NCI-H526 treated with DMSO at 0.1 percent for 48 hours (cell line): ENCODE data around the gene GALNTL6.

Experiments
- DNase-seq: peaks from one replicate; lab custom pipeline; 2025; lab: John Stamatoyannopoulos, UW

The GALNTL6 gene

DNA sequence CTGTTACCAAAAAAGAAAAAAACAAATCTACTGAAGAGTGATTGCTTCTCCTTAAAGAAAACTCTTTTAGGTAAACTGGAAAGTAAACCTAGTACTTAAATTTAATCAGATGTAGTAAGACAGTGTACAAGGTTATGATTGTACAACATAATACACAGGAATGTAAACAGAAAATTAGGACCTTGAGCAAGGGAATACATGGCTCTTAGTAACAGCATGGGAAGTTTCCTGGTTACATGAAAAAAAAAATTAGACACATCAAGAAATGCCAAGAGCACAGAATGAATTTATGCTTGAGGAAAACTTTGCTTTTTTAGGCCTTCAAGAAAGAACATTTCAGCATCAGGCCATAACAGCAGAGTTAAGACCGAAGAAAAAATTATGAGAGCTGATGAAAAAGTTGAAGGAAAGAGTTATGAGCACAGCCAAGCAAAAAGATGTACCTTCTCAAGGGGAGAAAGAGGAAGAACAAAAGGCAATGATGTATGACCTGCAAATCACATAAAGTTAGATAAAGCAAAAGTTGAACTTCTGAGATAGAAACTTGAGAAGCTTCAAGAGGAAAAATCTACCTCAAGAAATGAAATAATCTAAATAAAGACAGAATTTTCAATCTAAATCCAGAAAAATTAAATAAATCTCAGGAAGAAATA is 311.6 kb downstream of the GALNTL6 start:
- no peak for DNase-seq

DNA sequence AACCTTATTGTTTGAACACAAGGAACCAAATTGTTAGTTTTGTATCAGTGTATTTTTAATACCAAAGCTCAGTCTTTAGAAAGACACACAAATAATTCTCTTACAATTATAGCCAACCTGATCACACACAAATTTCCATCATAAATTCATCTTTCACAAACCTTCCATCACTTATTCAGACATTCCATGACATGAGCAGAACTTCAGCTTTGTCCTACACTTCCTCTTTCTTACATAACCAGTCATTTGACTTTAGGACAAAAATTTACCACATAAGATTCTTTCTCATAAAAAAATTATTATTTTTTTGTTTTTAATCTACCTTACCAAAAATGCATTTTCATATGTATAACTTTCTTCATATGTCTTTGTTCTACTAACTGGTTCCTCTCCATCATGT is 312.2 kb downstream of the GALNTL6 start:
- DNase-seq, result no peak

DNA sequence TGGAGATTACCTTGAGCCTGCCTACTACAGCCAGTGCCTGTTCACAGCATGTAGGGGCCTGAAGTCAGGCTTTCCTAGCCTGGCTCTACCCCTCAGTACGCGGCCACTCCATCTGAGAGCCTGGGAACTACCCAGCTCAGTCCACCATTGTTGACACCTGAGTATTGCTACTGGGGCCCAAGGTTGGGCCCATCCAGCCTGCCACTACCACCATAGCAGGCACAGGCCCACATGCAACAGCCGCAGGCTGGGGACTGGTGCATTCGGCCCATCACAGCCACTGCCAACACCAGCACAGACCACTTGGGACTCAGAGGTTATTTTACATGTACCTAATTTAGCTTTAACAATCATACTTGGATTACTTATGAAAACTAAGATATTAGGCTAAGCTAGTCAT is 314.0 kb downstream of the GALNTL6 start:
- no peak for DNase-seq

DNA sequence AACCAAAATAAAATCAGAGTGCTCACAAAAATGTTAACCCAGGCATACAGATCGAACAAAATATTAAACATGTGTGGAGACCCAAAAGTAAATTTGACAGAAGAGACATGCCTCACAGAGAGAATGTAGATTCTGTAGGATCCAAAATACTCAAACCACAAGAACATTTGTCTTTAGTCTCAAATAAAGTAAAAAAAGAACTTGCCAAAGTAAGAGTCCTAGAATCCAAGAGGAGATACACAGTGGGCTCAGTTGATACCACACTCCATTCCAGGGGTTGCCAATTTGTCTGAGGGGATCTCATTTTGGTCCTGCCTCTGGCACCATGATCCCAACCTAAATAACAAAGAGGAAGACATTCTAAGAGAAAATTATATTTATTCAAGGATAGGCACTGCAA is 316.4 kb downstream of the GALNTL6 start:
- DNase-seq, result no peak

DNA sequence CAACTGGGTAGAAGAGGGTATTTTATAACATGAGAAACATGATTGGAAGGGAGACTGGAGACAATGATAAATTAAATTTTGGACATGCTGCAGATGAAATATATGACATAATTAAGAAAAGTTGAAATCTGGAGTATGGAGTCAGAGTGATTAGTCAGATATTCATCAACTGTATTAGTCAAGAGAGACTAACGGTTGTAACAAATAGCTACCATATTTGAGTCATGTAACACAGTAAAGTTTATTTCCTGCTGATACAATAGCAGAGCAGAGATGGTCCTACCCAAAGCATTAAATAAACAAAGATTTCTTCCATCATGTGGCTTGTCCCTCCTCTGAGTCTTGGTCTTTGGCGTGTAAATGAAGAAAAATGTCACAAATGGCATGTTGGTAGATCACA is 321.3 kb downstream of the GALNTL6 start:
- DNase-seq, result no peak

DNA sequence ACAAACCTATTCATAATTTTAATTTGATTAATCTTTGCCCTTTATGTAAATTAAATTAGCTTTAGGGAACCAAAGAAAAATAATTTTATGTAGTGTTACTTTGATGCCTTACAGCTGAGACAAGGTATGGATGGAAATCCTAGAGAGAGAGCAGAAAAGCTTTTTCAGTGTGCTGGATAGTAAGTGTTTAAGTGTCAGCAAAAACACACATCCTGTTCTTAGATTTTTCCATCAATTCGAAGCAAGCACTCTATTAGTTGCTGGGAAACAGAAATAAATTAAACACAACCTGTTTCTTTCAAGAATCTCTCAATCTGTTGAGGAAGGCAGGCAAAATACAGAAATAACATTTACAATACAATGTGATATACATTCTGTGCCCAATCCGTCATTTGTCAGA is 327.8 kb downstream of the GALNTL6 start:
- DNase-seq, result no peak

DNA sequence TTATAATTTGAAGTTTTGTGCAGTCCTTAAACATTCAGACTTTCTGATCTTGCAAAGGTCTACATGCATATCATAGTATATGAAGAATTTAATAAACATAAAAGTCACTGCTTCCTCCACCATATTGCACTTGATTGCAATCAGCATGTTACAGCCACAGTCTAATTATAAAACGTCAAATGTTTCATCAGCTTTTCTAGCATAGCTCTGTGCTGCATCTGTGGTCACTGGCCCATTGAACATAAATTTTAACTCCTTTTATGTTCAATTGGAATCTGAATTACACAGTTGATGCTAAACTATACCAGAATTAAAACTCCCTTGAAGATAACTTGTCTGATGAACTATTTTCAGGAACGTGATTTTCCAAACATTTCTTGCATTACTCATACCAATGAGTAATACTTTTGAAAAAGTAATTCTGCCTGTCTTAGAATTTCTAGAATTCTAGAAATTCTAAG is 329.1 kb downstream of the GALNTL6 start:
- DNase-seq, result no peak

DNA sequence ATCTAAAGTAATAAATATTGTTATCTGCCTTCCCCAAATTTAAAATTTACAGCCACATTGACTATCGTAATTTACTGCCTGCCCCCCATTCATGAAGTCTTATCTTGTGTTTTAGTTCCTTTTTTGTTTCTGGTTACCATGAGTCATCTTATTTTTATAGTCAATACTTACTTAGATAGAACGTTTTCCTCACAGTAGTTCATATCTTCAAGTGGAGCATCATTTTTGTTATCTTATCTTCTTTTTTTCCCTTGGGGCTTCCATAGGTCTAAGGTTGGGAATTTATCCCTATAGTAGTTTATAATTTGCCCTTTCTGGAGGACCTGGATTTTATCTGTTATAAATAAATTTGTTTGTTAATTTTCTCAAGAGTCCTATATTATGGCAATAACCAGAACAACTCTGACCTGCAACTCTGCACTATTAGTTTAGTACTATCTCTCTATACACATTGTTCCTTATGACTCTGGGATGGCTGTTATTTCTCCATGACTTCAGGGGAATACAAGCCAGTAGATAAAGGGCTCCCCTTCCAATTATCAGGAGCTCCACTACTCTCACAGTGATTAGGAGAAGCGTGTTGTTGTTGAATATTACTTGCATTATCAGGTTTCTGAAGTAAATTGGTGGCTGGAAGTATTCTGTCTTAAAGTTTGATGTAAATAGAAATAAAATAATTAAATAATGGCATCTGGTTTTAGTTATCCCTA is 330.6 kb downstream of the GALNTL6 start:
- no peak for DNase-seq

DNA sequence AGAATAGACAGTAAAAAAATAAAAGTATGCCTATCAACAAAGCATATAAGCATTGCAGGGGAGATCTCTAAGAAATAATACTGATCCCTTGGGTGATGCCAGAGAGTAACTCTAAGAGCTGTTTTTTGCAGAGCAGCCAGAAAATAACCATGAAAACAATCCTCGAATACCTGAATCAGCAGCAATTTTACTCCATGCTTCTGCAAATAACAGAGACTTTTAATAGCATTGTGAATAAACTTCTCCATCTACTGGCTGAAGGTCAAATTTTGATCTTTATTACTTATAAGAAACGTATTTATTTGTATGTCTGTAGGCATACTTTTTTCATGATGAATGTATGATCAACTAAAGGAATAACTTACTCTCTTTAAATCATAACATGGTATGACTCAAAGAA is 334.5 kb downstream of the GALNTL6 start:
- DNase-seq, result no peak

DNA sequence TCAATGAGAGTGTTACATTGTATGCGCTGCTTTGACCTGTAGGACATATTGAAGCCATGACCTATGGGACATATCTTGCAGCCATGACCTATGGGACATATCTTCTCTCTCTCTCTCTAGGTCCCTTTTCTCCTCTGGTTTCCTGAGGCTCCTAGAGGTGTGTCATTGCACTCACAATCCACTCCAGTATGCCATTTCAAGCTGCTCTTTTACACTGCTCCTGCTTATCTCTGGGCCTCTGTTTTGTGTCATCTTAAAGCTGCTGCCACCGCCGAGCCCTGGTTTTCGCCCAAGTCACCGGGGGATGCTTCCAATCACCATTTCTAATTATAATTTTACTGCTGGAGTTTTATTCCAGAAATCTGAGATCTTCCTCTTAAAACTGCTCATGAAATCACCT is 336.1 kb downstream of the GALNTL6 start:
- no peak for DNase-seq

DNA sequence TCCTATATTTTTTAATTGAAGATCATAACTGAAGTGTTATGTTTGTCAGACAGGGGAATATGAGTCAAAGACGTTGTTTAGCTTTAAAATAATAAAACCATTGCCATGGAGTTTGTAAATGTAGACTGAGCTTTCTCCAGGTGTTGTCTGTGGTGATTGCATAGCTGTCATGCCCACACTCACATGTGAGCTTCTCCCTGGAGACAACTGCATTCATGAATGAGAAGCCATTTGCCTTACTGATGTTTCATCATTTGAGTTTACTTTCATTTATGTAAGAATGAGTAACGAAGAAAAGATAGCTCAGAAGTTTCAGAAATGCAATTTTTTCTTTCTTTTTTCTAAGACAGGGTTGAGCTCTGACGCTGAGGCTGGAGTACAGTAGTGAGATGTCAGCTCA is 339.1 kb downstream of the GALNTL6 start:
- no peak for DNase-seq

DNA sequence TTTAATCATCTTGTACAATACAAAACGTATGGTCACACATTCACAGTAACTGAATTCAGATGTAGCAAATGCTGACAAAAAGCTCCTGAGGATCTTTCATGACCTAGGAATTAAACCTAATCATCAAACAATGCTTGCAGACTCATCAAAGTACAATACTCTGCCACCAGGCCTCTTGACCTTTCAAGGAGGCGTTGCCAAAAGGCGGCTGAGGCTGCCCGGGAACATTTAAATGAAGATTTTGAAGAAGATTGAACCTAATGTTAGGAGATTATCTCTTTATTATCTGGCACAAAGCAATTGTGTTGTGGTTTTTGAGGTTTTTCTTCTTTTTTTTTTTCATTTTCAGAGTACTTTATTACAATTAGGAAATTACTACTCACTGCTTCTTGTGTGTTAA is 340.5 kb downstream of the GALNTL6 start:
- DNase-seq, result no peak

DNA sequence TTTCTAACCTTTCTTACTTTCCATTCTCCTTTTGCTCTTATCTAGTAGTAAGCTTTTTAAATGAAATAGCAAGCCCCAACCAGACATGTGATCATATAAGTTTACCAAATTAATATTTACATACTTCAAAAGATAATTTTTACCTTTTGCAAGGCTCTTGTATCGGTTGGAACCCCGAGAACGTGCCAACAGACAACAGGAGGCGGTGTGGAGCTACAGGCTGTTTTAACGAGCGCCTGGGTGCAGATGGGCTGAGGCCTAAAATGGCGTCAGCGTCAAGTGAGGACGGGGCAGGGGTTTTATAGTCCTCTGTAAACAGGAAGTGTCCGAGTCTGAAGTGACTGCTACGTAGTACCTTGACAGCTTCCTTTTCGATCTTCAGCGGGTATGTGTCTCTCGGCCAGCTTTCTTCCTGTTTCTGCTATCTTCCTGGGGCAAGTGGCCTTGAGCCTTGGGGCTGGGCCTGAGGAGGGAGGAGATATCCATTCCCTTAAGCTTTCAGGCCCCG is 342.7 kb downstream of the GALNTL6 start:
- DNase-seq, result no peak

DNA sequence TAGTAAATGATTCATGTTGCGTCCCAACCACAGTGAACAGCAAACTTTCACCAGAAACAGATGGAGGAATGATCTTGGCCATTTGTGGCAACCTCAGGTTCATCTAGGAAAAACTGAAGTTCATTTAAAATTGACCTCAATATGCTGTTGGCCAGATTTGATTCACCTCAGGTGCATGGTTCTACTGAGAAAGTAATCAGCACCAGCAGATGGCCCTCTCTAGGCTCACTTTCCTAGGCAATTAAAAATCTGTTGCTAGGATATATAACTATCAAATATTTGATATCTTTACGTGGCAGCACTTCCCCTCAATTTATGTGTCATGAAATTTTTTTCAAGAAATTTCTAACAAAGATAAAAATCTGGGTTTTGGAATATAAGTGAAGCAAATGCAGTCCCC is 344.7 kb downstream of the GALNTL6 start:
- no peak for DNase-seq

DNA sequence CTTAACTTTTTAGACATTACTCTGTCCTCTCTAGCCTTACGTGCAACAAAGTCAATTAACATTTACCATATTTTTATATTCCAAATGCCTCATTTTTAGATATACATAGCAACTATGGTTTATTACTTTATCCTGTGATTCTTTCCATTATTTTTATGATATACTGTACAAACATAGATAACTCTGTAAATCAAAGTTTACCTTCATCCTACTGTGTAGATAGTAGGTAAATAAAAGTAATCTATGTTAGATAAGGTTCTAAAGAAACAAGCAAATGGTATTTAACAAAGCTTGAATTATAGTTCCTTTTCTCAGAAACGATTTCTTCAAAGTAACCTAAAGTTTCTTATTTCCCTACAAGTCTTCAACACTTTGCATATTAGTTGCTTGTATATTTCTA is 350.0 kb downstream of the GALNTL6 start:
- no peak for DNase-seq

DNA sequence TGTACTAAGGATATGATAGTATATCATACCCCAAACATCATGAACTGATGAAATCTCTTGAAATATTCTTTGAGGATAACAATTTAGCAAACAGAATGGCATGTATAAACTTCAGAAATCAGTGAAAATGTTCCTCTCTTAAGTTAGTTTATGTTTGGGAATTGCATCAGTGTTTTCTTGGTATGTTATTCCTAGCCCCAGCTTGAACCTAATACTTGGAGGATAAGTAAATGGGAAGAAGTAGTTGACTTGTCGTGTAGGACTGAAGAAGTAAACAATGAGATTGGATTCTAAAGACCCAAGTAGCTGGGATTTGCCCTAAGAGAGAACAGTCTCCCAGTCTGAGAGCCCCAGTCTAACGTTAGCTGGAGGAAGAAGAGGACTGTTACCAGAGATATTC is 355.7 kb downstream of the GALNTL6 start:
- no peak for DNase-seq

DNA sequence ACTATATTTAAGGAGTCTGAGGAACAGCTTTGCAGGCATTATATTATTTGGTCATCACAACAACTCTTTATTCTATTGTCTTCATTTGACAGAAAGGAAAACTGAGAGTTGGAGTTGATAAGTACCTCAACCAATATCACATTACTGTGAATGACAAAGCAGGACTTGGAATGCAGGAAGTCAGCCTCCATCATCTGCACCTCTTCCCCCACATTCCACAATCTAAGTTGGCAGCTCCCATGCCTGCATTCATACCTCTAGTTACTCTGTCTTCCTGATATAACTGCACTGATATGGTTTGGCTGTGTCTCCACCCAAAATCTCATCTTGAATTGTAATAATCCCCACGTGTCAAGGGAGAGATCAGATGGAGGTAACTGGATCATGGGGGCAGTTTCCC is 356.7 kb downstream of the GALNTL6 start:
- no peak for DNase-seq

DNA sequence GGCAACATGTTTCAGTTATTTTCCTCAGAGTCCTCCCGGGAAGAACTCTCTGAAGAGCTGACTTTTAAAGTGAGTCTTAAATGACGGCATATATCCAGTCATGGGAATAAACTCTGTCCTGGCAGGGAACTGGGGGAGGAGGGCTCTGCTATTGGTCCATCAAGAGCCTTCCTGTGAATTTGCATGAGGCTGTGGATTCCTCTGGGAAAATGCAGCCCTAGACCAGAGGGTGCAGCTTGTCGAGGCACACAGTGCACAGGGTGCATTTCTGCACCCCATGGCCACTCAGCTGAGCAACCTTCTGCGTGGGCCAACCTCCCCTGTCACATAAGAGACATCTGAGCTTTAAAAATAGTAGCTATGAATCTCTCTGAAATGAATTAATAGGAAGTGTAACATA is 360.0 kb downstream of the GALNTL6 start:
- no peak for DNase-seq

DNA sequence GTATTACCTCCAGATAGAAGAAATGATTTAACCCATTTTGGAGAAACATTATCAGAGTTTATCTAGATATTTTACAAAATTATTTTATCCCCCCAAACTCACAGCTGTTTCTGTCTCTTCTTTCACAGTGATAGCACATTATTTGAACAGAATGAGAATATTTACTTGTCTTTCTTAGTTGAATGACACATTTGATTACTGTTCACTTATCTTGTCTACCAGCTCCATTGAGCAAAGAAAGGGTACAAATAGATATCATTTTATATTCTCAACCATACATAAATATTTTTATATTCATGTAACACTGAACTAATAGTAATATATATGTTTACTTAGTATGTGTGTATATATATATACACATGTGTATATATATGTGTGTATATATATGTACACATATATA is 364.2 kb downstream of the GALNTL6 start:
- no peak for DNase-seq

DNA sequence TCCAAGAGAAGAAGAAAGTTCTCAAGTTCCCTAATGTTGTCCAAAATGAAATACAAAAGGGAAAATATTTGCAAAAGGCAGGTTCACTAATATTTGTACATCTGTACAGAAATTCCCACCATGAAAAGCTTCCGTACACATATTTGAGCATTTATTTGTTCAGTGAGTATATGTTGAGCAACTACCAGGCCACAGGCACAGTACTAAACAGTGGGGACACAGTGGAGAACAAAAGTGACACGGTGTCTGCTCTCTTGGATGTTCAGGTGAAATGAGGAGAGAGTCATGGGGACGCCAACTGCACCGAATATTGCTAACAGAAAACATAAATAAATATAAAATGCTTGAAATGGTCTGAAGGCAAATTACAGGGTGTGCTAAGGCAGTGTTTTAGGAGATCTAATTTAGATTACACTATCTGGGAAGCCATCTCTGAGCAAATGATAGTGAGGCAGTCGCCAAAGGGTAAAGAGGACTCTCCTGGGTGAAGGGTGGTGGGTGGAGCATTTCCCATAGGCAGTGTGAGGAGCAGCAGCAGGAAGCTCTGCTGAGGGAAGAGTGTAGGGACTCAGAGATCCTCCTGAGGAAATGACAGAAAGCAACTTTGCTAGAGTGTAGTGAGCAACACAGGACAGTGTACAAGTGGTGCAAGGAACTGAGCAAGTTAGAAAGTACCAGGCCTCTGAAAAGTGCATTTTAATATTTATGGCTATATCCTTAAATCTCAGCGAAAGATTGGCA is 375.2 kb downstream of the GALNTL6 start:
- no peak for DNase-seq

DNA sequence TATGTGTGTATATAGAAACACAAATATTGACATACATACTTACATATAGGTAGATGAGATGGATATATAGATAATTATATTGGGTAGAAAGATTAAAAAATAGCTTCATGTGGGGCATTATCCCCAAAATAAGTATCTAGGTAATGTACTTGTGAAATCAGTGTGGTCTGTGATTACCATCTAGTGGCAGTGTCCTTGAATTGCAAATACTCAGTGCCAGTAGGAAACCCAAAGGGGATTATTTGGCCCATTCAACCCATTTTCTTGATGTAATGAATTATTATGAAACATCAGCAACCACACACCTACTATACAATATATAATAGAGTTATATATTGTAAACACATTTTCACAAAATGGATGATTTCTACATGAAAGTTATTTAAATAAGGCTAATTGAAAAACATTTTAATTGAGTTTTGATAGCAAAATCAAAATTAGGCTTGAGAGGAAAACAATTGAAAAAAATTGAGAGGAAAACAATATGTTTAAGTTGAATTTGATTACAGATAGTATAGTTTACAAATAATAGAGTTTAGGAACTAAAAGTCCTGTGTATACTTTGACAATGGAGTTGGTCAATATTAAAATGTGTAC is 389.4 kb downstream of the GALNTL6 start:
- no peak for DNase-seq

DNA sequence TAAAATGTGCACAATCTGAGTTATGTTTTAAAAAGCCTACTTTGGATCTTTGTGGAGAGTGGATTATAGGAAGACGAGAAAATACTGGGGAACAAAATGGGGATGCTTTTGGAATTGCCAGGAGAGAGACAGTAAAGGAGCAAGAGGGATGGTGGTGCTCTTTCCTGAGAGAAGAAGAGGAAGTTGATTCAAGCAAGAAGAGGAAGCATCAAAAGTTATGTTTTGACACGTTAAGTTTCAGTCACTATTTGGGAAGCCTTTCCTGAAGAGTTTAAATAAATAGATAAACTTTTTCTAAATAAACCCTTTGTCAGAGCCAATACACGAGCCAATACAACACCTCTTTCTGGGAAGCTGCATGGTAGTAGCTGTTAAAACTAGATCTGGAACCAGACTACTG is 394.1 kb downstream of the GALNTL6 start:
- no peak for DNase-seq

DNA sequence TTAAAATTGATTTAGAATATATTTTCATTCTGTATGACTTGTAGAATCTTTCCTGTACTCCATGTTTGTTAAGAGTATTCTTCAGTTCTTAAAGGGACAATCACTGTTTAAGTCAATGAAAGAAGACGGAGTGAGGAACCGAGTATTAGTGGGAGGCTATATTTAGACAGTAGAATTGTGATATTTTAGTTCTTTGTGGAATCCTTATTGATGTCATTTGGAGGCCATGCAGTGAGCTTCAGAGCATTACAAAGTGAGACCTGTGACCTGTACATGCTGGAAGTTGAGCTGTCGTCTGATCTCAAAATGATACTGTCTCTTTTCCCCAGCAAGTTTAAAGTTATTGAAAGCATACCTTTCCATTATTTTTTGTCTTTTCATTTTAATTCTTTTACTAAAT is 394.7 kb downstream of the GALNTL6 start:
- no peak for DNase-seq
